Measurements from ENCODE around the gene BOK. TPM values are rescaled to one million over a fixed set of nuclear protein-coding genes. Genes with fewer than 3 reads are reported as not detected.

BOK gene
- total and polyA plus RNA-seq, 10 of the 15 experiments (the other 5 are each of a cell fraction or from before 2014, with no cell fraction given): 0.04 to 0.15 (median 0.12) TPM; not detected in 7

- TF ChIP-seq POU2F2 (IDR thresholded peaks at IDR 0.05; ENCODE audit: borderline replicate concordance, low read depth, low read length) (0 out of 3 replicates have a peak, but pooled peaks have one; percentile 13), ZNF384 (IDR thresholded peaks at IDR 0.05; ENCODE audit: borderline replicate concordance, low read depth, low read length) (no peak), ZNF687 (IDR thresholded peaks at IDR 0.05) (0 out of 2 replicates have a peak, but pooled peaks have one; percentile 49), E2F4 (IDR thresholded peaks at IDR 0.05; ENCODE audit: low read depth, low read length) (no peak), ZNF592 (IDR thresholded peaks at IDR 0.05) (no peak; the same call in 1 of the 2 replicates), RELA (IDR thresholded peaks at IDR 0.05; ENCODE audit: borderline replicate concordance, partially characterized antibody) (no peak), NFXL1 (IDR thresholded peaks at IDR 0.05; ENCODE audit: borderline replicate concordance) (no peak), PAX5 (IDR thresholded peaks at IDR 0.05; ENCODE audit: borderline replicate concordance, low read depth, low read length) (peak; percentile 68), SREBF2 (IDR thresholded peaks at IDR 0.05; ENCODE audit: low read length) (no peak), BACH1 (IDR thresholded peaks at IDR 0.05; ENCODE audit: borderline replicate concordance) (peak; percentile 66), RUNX3 (IDR thresholded peaks at IDR 0.05; ENCODE audit: low read length) (no peak), RAD51 (IDR thresholded peaks at IDR 0.05) (no peak), HDGF (IDR thresholded peaks at IDR 0.05) (0 out of 2 replicates have a peak, but pooled peaks have one; percentile 27), POLR2AphosphoS2 (IDR thresholded peaks at IDR 0.05; ENCODE audit: low read depth, low read length) (no peak), CBFB (IDR thresholded peaks at IDR 0.05; ENCODE audit: low read depth) (no peak), SIX5 (IDR thresholded peaks at IDR 0.05; ENCODE audit: low read depth, low read length, severe bottlenecking) (no peak), CTCF (IDR thresholded peaks at IDR 0.05 in 2 of 3, conservative IDR thresholded peaks at IDR 0.05 in 1 of 3; ENCODE audit: control insufficient read depth in 2 of 3, extremely low read depth in 1 of 3, insufficient read depth in 1 of 3, low read depth in 3 of 3, low read length in 3 of 3) (peak; percentile 71 to 84 (median 75); a peak in 5 of 6 replicates)
Observed at GRCh38 chr2:241609859-241610793, 51.6 kb downstream of the BOK start (continued).

All from GM12878 (cell line).